ENCODE data around the gene EVI2A.

Gene EVI2A

DNA sequence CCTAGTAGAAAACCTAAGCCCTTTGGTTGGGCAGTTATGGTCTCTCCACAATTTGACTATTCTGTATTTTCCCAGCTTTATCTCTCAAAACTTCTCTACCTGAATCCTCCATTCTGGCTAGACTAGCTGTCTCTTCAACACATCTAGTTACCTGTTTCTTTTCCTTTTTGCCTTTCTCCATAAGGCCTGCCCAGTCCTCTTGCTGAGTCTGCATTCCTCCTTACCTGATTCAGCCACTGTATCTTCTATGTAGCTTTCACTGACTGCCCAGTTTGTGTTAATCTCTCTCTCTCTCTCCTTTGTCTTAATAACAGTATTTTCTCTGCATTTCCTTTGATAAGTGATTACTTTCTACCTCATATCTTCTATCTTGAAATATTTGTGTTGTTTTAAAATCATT is 2.1 kb upstream of the EVI2A start:
- Histone ChIP-seq H3K27ac (ENCODE audit: low read length) (peak overlapping the region; percentile 9; the same call in 1 of the 2 replicates), H3K9ac (ENCODE audit: low read length) (no peak overlapping the region), H3K4me3 (ENCODE audit: low read length) (no peak overlapping the region), H3K4me2 (ENCODE audit: low read length) (no peak overlapping the region), H3K36me3 (replicated peaks; ENCODE audit: low read depth, low read length) (peaks cover 12% of the 10 kb centered on the region), H3K4me1 (ENCODE audit: low read length) (peaks cover 28% of the 10 kb centered on the region), H3K79me2 (ENCODE audit: low read length) (peaks cover 32% of the 10 kb centered on the region), H4K20me1 (ENCODE audit: insufficient read depth, low read length) (no peaks in the 10 kb centered on the region), H3K9me3 (ENCODE audit: insufficient read depth, low read length) (no peaks in the 10 kb centered on the region), H3K27me3 (ENCODE audit: low read depth, low read length) (no peaks in the 10 kb centered on the region), H2AFZ (ENCODE audit: low read depth, low read length) (no peak overlapping the region)
- TF ChIP-seq, protein P1, sequence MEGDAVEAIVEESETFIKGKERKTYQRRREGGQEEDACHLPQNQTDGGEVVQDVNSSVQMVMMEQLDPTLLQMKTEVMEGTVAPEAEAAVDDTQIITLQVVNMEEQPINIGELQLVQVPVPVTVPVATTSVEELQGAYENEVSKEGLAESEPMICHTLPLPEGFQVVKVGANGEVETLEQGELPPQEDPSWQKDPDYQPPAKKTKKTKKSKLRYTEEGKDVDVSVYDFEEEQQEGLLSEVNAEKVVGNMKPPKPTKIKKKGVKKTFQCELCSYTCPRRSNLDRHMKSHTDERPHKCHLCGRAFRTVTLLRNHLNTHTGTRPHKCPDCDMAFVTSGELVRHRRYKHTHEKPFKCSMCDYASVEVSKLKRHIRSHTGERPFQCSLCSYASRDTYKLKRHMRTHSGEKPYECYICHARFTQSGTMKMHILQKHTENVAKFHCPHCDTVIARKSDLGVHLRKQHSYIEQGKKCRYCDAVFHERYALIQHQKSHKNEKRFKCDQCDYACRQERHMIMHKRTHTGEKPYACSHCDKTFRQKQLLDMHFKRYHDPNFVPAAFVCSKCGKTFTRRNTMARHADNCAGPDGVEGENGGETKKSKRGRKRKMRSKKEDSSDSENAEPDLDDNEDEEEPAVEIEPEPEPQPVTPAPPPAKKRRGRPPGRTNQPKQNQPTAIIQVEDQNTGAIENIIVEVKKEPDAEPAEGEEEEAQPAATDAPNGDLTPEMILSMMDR (IDR thresholded peaks at IDR 0.05; ENCODE audit: low read depth, low read length), result no peak
- TF ChIP-seq EZH2phosphoT487 (IDR thresholded peaks at IDR 0.05; ENCODE audit: low read depth), result no peak

DNA sequence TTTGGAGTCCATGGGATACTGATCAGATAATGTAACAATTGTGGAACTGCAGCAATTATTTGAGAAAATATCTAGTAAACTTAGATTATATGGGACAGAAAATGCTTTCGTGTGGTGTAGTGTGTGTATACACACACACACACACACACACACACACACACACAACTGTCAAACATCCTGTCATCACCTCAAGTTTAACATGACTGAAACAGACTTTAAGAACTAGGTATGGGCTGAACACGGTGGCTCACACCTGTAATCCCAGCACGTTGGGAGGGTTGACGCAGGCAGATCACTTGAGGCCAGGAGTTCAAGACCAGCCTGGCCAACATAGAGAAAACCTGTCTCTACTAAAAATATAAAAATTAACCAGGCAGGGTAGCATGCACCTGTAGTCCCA is 544 bp upstream of the EVI2A start:
- Histone ChIP-seq H3K79me2 (ENCODE audit: low read length) (peaks cover 48% of the 10 kb centered on the region), H4K20me1 (ENCODE audit: insufficient read depth, low read length) (no peaks in the 10 kb centered on the region), H3K27ac (ENCODE audit: low read length) (peak overlapping the region; percentile 98), H3K27me3 (ENCODE audit: low read depth, low read length) (no peaks in the 10 kb centered on the region), H3K4me1 (ENCODE audit: low read length) (peaks cover 43% of the 10 kb centered on the region), H3K9ac (ENCODE audit: low read length) (peak overlapping the region; percentile 96), H2AFZ (ENCODE audit: low read depth, low read length) (no peak overlapping the region), H3K4me3 (ENCODE audit: low read length) (peak overlapping the region; percentile 78), H3K4me2 (ENCODE audit: low read length) (peak overlapping the region; percentile 75), H3K36me3 (replicated peaks; ENCODE audit: low read depth, low read length) (peaks cover 13% of the 10 kb centered on the region), H3K9me3 (ENCODE audit: insufficient read depth, low read length) (no peaks in the 10 kb centered on the region)
- no peak for TF ChIP-seq EZH2phosphoT487 (IDR thresholded peaks at IDR 0.05; ENCODE audit: low read depth)
- TF ChIP-seq, protein P1 (IDR thresholded peaks at IDR 0.05; ENCODE audit: low read depth, low read length), result no peak

DNA sequence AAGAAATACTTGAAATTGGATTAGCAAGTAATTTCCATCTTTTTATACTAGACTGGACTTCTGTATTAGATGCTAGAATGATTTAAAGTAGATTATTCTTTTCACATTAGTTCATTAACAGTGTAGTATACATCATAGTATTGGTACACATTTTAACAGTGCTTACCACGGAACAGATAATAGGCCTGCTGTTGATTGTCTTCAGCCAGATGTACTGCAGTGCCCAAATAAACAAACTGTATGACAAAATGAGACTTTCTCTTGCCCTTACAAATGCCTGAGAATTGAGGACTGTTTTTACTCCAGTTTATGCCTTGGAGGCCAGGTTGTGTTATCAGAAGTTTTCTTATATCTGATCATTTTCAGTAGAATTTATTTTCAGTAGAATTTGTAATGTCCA is 631 bp downstream of the EVI2A start:
- H3K4me1 ChIP-seq (ENCODE audit: low read length), result peaks cover 55% of the 10 kb centered on the region
- H3K36me3 ChIP-seq (replicated peaks; ENCODE audit: low read depth, low read length), result peaks cover 10% of the 10 kb centered on the region
- H3K9ac ChIP-seq (ENCODE audit: low read length), result peak overlapping the region; percentile 96

DNA sequence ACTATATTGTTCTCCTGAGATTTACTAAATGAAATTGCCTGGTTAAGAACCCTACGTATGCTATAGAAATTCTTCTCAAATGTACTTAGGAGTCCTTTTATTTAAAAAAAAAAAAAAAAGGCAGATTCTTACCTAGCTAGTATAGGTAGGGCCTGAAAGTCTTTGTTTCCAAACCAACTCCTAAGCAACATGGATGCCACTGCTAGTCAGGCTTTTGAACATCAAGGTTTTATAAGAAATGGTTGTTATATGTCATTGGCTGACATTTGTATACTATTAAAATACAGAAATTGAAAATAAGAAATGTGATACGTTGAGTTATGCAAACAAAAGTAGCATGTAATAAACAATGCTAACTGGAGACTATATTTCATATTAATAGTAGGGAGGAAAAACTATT is 1.2 kb downstream of the EVI2A start:
- Histone ChIP-seq H3K27ac (ENCODE audit: low read length) (peak overlapping the region; percentile 98), H3K4me1 (ENCODE audit: low read length) (peaks cover 60% of the 10 kb centered on the region), H3K9me3 (ENCODE audit: insufficient read depth, low read length) (no peaks in the 10 kb centered on the region), H3K36me3 (replicated peaks; ENCODE audit: low read depth, low read length) (peaks cover 12% of the 10 kb centered on the region), H3K27me3 (ENCODE audit: low read depth, low read length) (no peaks in the 10 kb centered on the region), H4K20me1 (ENCODE audit: insufficient read depth, low read length) (no peaks in the 10 kb centered on the region), H3K9ac (ENCODE audit: low read length) (peak overlapping the region; percentile 96), H3K4me2 (ENCODE audit: low read length) (peak overlapping the region; percentile 75), H3K4me3 (ENCODE audit: low read length) (peak overlapping the region; percentile 78), H2AFZ (ENCODE audit: low read depth, low read length) (no peak overlapping the region), H3K79me2 (ENCODE audit: low read length) (peaks cover 65% of the 10 kb centered on the region)
- TF ChIP-seq, protein P1 (IDR thresholded peaks at IDR 0.05; ENCODE audit: low read depth, low read length), result no peak
- no peak for TF ChIP-seq EZH2phosphoT487 (IDR thresholded peaks at IDR 0.05; ENCODE audit: low read depth)

More for the DNA sequence above, 631 bp downstream of the EVI2A start:
- TF ChIP-seq EZH2phosphoT487 (IDR thresholded peaks at IDR 0.05; ENCODE audit: low read depth), result no peak
- TF ChIP-seq, protein P1 (IDR thresholded peaks at IDR 0.05; ENCODE audit: low read depth, low read length), result no peak
- Histone ChIP-seq H3K27me3 (ENCODE audit: low read depth, low read length) (no peaks in the 10 kb centered on the region), H3K9me3 (ENCODE audit: insufficient read depth, low read length) (no peaks in the 10 kb centered on the region), H3K4me2 (ENCODE audit: low read length) (peak overlapping the region; percentile 75), H4K20me1 (ENCODE audit: insufficient read depth, low read length) (no peaks in the 10 kb centered on the region), H3K4me3 (ENCODE audit: low read length) (peak overlapping the region; percentile 78), H3K79me2 (ENCODE audit: low read length) (peaks cover 60% of the 10 kb centered on the region), H2AFZ (ENCODE audit: low read depth, low read length) (no peak overlapping the region), H3K27ac (ENCODE audit: low read length) (peak overlapping the region; percentile 98)

Data from OCI-LY3 (cell line).